HG03066 (cell line): ENCODE data around the gene MN1.

ENCODE experiments used
- ATAC-seq: cut with Tn5 transposase; IDR thresholded peaks from one replicate; pipeline ENCODE4 v1.9.1; 2021; ENCODE audit warnings: low read depth; ENCODE audit not compliant: unreplicated experiment

Gene MN1

DNA sequence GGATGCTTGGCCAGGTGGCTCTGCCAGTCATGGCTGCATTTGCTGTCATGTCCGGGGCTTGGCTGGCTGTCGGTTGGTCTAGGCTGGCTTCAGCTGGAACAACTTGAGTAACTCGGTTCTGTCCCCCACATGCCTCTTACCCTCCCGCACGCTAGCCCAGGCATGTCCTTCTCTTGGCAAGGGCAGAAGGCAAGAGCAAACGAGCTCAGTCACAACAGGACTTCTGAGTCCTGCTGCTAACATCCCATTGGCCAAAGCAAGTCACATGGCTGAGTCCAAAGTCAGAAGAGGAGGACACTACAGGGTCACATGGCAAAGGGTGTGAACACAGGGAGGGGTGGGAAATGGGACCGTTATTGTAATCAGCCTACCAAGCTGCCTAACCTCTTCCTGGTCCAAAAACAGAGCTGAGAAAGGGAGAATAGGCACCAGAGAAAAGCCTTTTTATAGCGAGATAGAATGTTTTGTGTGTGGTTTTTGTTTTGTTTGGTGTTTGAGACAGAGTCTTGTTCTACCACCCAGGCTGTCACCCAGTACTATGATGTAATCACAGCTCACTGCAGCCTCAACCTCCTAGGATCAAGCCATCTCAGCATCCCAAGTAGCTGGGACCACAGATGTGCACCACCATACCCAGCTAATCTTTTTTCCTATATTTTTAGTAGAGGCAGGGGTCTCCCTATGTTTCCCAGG, 81.9 kb downstream of the MN1 start:
- ATAC-seq: no peak

DNA sequence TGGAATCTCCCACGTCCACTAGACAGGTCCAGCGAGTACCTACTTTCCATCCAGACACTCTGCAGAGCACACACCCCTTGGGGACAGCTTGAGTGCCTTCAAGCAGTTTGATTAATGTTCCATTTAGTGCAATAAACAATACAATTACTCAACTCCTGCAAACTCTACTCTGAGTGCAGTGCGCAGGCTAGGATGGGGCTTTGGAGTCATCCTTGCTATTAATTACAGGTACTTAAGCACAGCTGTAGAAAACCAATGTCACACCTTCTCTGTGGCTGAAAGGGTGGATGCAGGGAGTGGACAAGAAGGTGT, 82.6 kb downstream of the MN1 start:
- no peak for ATAC-seq

DNA sequence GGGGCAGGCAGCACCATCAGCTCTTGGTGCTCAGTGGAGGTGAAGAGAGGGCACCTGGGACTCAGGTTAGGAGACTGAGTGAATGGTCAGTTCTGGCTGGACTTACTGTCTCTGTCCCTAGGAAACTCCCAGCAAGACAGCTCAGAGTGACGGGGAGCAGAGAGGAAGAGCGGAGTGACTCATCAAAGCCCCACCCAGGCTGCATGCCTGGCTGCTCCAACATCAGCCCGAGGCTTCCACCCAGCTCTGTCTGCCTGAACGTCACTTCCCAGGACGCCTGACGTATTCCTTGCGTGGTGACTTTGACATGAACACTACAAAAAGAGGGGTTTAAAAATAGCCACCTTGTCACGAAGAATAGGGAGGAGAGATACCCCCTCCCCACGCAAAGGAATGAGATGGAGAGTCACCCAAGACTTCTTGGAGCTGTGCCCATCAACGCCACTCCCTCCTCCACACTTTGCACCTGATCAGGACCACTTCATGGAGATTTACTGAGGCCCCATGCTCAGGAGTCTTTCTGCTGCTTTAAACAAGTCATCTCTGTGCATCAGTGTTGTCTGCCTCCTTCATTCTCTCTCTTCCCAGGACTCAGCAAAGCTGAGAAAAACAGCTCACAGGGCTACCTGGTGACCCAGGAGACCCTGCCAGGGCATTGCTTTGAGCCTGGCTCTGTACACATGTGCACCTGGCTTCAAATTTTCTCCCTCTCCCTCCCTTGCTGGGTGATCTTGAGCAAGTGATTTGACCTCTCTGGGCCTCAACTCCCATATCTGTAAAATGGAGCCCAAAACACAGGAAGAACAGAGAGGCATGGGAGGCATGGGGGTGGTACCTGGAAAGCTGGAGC, 83.1 kb downstream of the MN1 start:
- ATAC-seq: no peak

DNA sequence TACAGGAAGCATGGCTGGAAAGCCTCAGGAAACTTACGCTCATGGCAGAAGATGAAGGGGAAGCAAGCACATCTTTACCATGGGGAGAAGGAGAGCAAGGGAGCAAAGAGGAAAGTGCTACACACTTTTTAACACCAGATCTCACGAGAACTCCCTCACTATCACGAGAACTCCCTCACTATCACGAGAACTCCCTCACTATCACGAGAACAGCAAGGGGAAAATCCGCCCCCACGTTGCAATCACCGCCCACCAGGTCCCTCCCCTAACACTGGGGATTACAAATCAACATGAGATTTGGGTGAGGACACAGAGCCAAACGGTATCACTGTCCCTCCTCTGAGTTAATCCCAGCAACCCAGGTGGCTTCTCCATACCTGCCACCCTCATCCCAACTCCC, 84.5 kb downstream of the MN1 start:
- no peak for ATAC-seq

DNA sequence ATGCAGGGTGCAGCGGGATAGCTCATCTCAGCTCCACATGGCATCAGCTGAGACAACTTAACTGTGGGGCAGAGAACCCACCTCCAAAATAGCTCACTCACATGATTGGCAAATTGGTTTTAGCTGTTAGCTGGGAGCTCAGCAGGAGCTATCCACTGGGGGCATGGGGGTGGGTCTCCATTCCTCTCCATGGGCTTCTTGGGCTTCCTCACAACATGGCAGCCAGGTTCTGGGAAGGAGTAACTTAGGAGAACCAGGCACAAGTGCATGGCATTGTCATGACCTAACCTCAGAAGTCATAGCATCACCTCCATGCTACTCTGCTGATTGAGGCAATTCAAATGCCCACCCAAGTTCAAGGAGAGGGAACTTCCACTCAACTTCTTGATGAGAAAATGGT, 85.5 kb downstream of the MN1 start:
- no peak for ATAC-seq

DNA sequence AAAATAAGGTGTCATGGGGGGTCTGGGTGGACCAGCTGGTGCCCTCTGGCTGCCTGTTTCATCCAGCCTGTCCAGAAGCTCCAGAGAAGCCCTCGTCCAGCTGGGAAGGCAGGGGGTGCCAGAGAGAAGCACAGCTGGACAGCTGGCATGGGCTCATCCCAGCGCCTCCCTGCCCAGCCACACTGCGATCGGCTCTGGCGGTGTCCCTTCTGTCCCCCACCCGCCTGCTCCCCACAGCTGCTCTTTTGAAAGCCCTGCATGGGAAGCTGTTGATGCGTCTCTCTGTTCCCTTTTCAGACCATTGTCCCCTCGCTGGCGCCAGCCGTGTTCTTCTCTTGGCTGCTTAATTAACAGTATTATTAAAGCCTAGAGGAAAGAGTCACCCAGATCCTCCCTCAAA, 86.5 kb downstream of the MN1 start:
- ATAC-seq: no peak

DNA sequence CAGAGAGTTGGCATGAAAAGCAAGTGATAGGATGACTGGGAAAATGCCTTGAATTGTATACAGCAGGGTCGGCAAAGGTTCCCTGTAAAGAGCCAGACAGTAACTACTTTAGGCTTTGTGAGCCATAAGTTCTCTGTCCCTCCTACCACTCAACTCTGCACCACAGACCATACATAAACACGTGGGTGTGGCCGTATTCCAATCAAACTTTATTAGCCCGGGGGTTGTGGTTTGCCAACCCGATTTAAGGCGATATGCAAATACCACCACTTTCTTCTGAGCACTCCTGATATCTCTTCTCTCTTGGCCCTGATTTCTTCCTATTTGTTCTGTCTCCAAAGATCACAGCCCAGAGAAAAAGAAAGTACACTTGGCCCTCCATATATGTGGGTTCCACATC, 87.5 kb downstream of the MN1 start:
- no peak for ATAC-seq

DNA sequence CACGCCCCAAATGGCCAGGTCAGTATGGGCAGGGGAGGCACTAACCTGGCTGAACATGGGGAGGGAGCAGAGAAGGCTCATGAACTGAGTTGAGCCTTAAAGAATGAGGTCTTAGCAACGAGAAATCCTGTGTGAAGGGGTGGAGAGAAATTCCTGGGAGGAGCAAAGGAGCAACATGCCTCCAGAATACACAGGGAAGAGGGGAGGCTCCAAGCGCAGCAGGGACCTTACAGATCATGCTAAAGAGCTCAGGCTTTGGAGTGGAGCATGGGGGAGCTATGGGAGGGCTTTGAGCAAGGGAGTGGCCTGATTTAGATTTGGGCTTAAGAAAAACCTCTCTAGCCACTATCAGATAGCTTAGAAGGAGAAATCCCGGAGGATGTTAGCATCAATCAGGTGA, 88.1 kb downstream of the MN1 start:
- no peak for ATAC-seq

DNA sequence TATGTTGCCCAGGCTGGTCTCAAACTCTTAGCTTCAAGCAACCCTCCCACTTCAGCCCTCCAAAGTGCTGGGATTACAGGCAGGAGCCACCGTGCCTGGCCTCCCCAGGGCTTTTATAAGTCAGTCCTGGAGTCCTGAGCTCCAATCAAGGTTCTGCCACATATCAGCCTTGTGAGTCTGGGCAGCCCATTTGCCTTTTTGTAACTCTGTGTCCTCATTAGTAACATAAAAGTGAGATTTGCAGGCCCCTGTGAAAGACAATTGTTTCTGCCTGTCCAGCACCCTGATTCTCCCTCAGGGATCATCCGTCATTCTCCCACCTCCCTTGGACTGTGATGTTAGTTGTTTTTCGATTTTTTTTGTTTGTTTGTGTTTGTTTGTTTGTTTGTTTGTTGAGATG, 89.8 kb downstream of the MN1 start:
- ATAC-seq: no peak

DNA sequence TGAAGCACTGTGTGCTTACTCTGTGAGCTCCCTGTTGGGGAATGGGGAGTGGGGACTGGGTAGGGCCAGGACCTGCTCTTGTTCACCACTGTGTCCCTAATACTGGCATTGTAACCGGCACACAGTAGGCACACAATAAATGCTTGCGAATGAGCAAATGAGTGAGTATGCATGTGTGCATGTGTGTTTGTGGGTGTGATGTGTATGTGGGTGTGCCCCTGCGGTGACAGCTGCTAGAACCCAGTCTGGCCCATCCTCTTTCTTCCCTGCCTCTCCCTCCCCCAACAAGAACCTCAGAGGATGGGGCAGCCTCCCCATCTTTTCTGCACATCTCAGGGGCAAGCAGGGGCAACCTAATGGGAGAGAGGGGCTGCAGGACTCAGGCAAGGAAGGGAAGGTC, 90.5 kb downstream of the MN1 start:
- ATAC-seq: no peak

DNA sequence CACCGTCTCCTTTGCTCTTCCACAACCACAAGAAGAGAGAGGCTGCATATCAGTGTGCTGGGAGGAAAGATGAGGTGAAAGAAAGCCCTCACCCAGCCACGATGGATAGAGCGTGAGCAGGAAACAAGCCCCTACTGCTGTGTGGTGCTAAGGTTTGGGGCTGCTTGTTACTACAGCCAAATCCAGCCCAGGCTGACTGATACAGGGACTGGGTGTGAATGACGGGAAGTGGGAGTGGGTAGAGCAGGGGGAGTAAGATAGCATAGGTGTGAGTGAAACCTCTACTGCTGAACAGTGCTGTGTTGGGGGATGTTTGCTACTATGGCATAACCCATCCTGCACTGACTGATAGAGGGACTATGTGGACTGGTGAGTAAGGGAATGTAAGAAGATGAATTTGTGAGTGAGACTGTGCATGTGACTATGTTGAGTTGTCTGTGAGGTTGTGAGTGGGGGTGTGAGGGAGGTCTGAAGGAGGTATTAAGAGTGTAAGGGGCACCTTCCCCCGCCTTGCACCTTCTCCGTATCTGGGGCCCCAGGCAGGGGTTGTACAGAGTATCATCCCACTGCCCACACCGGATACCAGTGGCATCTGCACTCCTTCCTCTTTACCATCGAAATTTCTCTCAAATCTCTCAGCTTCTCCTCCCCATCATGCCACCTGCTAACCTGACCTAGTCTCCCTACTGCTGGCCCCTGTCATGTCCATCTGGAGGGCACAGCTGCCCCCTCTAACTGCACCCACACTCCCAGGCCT, 91.5 kb downstream of the MN1 start:
- no peak for ATAC-seq

DNA sequence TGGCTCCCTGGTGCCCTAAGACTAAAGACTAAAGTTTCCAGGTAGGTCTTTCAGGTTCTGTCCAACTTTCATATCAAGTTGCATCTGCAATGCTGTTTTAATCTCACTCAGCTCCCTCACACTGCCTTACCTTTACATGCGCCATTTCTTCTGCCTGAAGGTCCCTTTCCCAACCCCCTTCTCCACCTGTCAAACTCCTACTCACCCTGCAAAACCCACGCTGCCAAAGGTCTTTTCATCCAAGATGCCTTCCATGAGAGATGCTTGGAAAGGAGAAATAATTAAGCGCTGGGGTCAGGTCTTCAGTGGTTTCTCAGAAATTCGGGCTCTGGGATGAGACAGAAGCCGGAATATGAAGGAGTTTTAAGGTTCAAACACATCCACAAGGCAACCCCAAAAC, 95.1 kb downstream of the MN1 start:
- no peak for ATAC-seq

DNA sequence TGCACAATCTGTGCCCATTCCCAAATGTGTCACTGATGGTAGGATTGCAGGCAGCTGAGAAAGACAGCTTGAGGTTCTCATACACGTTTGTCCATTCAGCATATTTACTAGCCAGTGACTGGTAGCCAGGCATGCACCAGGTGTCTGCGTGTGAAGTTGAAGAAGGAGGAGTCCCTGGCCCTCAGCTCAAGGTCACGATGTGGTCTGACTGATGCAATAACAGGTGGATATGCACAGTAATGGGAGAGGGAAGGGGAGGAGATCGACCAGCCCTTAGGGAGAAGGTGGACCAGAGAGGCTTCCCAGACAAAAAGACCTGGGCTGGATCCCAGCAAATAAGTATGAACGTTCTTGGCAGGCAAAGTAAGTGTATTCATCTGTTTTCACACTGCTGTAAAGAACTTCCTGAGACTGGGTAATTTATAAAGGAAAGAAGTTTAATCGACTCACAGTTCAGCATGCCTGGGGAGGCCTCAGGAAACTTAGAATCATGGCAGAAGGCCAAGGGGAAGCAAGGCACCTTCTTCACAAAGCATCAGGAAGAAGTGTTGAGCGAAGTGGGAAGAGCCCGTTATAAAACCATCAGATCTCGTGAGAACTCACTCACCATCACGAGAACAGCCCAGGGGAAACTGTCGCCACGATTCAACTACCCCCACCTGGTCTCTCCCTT, 96.0 kb downstream of the MN1 start:
- ATAC-seq: no peak

DNA sequence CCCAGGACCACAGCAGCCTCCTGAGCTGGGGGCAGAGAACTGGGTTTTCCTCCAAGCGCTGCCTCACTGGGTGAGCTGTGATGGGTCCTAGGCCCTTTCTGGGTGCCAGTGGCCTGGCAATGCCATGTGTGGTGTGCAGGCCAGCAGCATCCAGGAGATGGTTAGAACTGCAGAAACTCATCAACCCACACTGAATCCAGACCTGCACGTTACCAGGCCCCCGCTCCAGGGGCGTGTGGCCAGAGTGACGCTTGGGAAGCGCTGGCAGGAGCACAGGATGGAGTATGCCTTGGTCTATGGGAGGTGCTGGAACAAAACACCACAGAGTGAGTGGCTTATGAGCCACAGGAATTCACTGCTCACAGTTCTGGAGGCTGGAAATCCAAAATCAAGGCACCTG, 97.0 kb downstream of the MN1 start:
- ATAC-seq: no peak

DNA sequence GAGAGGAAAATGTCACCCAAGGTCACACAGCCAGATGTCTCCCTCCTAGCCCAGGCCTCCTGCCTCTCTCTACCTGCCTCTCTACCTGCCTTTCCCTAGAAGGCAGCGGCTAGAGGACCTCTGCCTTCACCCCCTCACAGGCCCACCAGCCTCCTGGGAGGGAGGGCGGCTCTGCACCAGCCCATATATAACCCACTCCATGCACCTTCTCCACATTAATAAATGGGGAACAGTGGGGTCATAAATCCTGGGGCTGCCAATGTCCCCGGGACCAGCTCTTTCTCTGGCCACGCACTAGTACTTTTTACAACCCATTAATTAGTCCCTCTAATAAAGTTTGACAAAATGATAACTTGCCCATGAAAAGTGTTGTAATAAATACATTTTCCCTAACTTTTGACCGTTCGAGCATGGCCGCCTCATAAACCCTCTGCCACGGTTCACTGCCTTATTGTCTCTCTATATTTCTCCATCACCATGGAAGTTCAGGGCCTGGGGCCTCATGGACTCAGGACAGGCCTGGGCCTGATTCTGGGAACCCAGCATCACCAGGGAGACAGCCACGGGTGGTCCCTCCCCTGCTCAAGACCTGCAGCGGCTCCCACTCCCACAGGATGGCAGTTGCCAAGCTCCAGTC, 102.1 kb downstream of the MN1 start:
- no peak for ATAC-seq

DNA sequence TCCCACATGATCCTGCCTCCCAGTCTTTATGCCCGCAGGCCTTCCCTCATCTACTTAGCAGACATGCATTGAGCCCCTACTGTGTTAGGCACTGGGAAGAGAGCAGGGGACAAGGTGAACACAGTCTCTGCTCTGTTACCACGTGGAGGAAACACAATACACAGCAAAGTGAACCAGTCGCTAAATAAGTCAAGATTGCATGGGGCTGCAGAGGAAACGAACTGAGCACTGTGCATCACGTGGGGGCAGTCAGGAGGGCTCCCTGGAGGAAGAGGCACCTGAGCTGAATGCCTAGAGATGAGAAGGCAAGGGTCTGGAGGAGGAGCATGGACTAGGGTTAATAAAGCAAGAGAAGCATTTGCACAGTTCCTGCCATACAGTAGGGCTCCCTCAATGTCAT, 102.7 kb downstream of the MN1 start:
- no peak for ATAC-seq
